NCI-H345 (cell line): ENCODE results near the gene DNAI2.
A peak's percentile ranks its signal among the peaks of the same experiment; 100 is the strongest.

Experiments
- DNase-seq: peaks from one replicate; lab custom pipeline; 2025; lab: John Stamatoyannopoulos, UW

DNAI2 gene

GRCh38 chr17:74274060-74274708 is at the start of gene DNAI2:
Gene DNAI2 (plus strand): TSS chr17:74274234. CDS start chr17:74281818, 7,584 bp downstream.
- peak; percentile 60 for DNase-seq

GRCh38 chr17:74224959-74225725 is 48.9 kb upstream of the DNAI2 start:
- no peak for DNase-seq

DNA sequence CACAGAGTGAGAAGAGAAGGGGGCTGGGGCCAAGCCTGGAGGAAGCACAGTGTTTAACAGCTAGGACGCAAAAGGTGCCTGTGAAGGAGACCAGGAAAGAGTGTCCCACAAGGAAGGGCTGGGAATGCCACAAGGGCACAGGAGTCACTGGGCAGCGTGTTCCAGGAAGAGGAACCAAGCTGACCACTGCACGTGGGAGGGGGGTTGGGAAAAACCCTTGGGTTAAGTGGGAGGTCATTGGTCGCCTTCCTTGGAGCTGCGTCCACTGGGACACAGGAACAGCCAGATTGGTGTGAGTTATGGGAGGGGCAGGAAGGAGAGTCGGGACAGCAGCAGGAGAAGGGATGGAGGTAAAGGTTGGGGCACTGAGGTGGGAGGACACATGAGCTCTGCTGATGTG is 47.8 kb upstream of the DNAI2 start:
- DNase-seq: no peak

GRCh38 chr17:74227271-74228080 is 46.6 kb upstream of the DNAI2 start:
- no peak for DNase-seq

GRCh38 chr17:74228306-74228978 is 45.6 kb upstream of the DNAI2 start:
- no peak for DNase-seq

DNA sequence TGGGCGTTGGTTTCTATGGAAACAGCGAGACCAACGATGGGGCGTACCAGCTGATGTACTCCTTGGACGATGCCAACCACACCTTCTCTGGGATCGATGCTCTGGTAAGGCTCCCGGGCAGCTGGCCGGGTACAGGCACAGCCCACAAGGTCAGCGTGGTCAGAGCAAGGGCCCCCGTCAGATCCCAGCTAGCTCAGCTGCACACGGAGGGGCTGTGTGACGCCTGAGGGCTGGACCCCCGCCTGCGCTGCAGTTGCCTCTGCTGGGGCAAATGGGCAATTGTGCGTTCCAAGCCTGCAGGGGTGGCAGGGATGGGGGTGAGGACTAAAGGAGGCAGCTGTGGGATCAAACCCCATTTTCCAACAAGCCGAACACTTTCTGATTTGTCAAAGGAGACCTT is 43.1 kb upstream of the DNAI2 start:
- no peak for DNase-seq

DNA sequence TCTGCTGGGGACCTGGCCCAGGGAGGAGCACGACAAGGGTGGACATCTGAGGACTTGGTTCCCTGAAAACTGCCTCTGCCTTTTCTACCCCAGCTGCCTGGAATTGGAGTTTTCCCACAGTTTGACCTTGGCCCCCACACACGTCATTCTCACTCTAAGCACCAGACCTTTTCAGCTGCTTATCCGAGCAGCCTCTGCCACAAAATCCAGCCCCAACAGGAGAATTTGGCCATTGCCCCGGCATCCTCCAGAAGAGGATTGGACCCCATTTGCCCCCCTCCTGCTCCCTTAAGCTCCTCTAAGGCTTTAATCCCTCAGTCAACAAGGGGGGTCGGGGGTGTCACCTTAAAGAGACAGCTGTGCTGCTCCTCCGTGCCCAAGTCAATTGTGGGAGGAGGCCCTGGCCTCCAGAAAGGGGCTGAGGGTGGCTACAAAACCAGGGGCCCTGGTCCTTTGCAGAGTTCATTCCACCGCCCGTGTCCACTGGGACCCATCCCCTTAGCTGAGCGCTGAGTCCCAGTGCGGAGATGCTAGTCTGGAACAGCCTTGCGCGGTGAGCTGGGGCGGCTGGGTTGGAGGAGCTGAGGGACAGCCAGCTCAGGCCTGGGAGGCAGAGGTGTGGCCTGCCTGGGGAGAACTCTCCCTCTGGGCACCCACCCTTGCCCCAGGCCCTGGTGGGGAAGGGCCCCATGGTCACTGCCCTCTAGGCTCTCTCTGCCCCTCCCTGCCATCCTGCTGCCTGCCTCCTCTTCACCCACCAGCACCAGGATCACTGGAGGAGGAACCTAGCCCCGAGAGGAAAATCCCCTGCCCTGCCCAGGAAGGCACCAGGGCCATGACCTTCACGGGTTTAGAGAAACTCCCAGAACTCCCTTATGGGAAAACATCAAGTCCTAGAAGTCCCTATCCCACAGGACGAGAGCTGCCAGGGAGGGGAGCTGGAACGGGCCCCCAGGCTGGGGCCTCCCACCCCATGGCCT is 41.8 kb upstream of the DNAI2 start:
- DNase-seq: no peak

- DNase-seq: no peak
Measured at GRCh38 chr17:74233937-74234336, 40.1 kb upstream of the DNAI2 start.

GRCh38 chr17:74234486-74234885 is 39.5 kb upstream of the DNAI2 start:
- no peak for DNase-seq

GRCh38 chr17:74235040-74235581 is 38.9 kb upstream of the DNAI2 start:
- DNase-seq: no peak

DNA sequence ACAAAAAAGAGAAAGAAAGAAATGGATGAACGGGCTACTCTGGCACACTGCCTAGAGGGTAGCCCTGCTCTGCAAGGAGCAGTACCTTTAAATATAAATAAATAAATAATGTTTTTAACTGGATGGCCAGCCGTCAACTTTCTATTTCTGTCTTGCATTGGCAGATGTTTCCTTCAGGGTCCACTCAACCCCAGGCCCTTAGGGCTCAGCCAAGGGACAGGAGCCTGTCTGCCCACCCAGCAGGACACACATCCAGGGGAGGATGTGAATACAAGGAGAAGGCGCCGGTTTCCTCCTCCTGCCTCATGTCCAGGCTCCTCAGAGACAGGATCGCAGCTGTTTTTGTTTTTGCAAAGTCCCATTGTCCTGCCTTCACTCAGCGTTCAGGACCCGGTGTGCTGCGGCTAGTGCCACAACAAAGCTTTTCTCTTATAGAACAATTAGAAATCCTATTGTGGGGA is 38.1 kb upstream of the DNAI2 start:
- DNase-seq: no peak

DNA sequence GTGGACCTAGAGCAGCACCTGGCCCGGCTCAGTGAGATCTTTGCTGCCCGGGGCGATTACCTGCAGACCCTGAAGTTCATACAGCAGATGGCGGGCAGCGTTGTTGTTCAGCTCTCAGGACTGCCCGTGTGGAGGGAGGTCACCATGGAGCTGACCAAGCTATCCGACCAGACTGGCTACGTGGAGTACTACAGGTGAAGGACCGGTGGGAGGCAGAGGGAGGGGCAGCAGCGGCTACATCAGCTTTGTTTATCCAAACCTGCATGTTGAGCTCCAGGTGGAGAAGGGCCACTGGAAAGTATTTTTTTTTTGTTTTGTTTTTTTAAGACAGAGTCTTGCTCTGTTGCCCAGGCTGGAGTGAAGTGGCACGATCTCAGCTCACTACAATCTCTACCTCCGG is 36.7 kb upstream of the DNAI2 start:
- DNase-seq: no peak

DNA sequence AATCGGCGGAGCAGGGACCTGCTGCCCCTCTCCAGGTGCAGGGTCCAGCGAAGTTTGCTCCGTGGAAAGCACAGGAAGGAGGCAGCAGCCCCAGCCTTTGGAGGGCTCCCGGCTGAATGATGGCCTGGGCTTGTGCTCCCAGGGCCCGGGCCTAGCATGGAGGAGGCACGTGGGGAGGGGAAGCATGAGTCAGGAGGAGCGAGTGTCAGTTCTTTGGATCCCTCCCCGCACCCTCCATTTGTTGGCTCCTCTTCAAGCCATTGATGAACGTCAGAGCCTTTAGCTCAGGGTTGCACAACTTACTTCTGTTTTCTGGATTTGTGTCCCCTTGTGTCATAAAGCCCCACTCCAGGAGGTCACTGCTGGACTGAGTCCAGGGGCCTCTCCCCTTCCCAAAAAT is 34.9 kb upstream of the DNAI2 start:
- no peak for DNase-seq

DNA sequence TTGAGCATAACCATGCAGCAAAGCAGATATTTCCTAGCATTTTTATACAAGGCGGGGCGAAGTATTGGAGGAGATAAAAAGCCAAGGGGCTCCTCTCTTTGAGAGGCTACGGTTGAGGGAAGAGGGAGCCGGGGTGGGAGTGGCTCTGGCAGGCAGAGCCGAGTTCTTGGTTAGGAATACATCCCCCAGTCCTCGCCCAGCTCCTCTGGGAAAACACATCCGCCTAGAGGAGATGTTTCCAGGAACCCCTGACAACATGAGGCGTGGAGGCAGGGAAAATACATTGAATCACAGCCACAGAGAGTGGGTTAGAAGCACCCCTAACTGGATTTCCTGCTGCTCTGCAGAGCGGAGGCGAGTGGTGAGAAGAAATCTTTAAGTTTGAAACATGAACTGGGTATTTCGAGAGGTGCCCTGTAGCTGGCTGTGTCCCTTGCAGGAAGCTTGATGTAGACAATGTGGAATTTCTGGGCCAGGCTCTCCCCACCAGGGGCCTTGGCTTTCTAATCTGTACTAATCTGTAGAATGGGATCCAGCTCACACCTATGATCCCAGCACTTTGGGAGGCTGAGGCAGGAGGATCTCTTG is 33.3 kb upstream of the DNAI2 start:
- no peak for DNase-seq

DNA sequence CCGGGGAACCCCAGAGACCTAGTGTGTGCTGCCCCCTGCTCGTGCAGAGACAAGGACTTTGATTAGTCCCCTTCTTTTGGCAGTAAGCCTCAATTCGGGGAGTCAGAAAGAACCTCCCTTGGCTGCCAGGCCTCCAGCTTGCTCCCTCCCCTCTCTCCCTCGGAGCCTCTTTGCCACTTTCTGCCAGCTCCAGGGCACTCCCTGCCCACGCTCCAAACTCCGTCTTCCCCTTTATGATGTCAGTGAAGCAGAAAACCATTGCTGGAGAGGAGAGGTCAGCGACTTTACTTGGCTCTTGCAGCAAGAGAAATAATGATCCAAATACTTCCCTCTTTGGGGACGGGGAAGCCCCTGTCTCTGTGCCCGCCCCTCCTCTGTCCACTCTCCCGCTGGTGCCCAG is 32.6 kb upstream of the DNAI2 start:
- DNase-seq: no peak

- DNase-seq: no peak
Measured at GRCh38 chr17:74241847-74242246, 32.2 kb upstream of the DNAI2 start.

DNA sequence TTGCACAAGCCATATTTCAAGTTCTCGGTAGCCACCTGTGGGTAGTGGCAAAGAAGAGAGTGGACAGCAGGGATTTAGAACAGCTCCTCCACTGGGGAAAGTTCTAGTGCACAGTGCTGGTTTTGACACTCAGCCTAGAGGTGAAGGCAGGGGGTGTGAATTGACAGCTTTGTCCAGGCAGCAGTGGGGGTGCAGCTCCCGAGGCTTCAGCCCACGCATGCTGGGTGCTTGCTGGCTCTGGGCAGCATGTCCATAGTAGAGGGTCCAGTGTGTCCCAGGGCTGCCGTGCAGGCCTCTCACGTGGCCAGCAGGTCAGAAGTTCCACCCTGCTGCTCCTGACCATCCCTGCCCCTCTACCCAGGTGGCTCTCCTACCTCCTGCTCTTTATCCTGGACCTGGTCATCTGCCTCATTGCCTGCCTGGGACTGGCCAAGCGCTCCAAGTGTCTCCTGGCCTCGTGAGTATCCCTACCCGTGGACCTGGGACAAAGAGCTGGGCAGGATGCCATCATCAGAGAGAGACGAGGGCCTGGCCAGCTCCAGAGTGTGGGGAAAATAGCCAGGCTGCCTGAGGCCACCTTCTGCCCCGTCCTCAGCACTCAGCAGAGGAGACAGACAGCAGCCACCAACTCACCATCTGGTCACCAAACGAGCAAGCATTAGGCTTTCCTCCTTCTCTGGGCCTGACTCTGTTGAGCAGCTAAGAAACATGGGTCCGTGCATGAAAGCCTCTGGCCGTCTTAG is 30.9 kb upstream of the DNAI2 start:
- no peak for DNase-seq

- DNase-seq: no peak
Measured at GRCh38 chr17:74244128-74244527, 29.9 kb upstream of the DNAI2 start.

- no peak for DNase-seq
Measured at GRCh38 chr17:74244548-74244947, 29.5 kb upstream of the DNAI2 start.
